Stimulated activated CD4-positive, alpha-beta T cell treated with anti-CD3 and anti-CD28 coated beads, Interleukin-2, amount 100 ng/mL, for 4 hours (primary cell): ENCODE measurements around the gene TBC1D17.

ENCODE experiments used
- DNase-seq: peaks from one replicate; pipeline ENCODE4 v3.0.0-alpha.2; 2020; ENCODE audit warnings: low read depth

Gene TBC1D17

DNA sequence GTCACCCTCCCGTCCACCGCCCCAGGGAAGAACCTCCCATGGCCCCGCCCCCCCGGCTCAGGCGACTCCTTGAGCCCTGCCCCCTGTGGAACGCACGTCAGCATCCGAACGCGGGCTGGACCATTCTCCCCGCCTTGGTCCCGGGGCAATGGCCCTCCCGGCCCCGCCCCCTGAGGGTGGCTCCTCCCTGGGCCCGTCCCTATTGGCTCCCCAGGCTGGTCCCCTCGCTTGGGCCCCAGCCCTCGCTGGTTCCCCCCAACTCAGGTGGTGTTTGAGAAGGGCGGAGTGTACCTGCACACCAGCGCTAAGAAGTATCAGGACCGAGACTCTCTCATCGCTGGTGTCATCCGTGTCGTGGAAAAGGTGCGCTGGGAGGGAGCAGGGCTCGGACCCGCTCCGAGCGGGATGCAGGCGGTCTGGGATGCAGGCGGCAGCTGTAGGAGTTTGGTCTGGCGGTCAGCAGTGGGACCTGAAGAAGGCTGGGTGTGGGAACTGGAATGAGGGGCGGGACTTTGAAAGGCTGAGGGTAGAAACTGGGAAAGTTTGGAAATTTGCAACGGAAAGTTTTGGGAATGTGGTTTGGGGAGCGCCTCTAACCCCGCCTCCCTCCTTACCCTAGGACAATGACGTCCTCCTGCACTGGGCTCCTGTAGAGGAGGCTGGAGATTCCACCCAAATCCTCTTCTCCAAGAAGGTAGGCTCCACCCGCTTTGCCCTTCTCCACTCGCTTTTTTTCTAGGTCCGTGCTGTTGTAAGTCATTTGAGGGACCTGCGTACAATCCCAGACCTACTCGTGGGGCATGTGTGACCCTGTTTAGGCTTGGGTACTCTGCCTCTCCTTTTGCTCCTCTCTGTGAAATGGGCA is 609 bp downstream of the TBC1D17 start:
- DNase-seq: peak; percentile 96

DNA sequence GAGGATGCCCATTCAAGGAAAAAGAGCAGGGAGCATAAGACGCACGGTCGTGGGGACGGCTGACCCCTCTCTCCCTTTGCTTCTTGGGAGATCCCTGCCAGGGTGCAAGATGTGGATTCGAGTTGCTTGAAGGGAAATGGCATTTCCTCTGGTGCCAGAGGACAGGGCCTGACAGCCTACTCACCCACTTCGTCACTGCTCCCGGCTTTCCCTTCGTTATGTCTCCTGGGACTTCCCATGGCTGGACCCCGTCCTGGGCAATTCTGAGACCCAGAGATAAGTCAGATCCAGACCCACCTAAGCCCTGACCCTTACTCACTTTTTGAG is 1.2 kb downstream of the TBC1D17 start:
- no peak for DNase-seq

DNA sequence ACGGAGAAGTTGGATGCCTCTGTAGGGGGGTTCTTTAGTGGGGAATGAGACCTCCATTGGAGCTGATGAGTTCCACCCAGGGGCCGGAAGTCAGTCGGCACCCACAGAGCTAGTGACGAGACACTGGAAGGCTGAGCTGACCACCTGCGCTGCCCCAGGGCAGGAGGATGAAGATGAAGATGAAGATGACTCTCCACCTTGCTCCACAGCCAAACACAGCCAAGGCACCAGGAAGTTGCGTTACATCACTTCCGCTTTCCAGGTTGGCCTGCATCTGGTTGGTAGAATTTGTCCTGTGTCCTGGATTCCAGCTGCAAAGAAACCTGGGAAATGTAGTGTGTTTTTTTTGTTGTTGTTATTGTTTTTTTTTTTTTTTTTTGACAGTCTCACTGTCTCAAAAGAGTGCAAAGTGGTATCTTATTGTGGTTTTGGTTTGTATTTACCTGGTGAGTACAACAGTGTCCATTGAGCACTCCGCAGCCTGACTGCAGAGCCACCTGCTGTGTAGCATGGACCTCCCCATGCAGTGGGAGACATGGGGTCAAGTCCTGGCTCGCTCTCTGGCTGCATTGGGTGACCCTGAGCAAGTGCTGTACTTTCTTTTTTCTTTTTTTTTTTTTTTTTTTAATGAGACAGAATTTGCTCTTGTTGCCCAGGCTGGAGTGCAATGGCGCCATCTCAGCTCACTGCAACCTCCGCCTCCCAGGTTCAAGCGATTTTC is 1.9 kb downstream of the TBC1D17 start:
- no peak for DNase-seq

DNA sequence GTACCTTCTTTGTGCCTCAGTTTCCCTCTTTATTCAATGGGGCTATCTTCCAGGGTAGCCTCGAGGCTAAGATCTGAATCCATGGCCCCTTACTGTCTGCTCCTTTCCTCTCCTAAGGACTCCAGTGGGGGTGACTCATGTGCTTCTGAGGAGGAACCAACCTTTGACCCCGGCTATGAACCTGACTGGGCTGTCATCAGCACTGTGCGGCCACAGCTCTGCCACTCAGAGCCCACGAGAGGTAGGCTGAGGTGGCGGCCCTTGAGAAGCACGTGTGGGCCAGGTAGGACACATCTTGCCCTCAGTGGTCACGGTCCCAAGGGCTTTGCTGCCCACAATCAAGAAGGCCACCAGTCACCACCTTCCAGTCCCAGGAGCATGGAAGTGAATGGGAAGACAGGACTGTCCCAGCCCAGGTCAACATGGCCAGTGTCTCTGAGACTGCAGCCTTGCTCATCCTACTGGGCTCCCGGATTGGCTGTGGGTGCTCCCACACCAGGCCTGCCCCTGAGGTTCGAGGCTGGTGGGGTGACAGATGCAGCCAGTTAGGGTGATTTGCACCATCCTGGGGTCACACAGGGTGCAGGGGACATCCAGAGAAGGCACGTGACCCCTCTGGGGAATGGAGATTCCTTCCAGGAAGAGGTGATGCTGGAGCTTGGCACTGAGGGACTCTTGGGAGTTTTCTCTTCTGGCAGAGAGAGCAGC is 2.8 kb downstream of the TBC1D17 start:
- no peak for DNase-seq

DNA sequence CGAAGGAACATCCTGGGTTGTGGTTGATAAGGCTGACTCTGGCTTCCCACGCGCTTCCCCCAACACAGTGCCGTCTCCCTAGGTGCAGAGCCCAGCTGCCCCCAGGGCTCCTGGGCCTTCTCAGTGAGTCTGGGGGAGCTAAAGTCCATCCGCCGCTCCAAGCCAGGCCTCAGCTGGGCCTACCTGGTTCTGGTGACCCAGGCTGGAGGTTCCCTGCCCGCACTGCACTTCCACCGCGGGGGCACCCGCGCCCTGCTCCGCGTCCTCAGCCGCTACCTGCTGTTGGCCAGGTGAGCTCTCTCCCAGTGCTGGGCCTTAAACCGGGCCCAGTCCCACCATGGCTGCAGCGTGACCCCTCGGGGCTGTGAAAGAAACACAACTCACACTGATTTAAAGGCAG is 3.7 kb downstream of the TBC1D17 start:
- no peak for DNase-seq

DNA sequence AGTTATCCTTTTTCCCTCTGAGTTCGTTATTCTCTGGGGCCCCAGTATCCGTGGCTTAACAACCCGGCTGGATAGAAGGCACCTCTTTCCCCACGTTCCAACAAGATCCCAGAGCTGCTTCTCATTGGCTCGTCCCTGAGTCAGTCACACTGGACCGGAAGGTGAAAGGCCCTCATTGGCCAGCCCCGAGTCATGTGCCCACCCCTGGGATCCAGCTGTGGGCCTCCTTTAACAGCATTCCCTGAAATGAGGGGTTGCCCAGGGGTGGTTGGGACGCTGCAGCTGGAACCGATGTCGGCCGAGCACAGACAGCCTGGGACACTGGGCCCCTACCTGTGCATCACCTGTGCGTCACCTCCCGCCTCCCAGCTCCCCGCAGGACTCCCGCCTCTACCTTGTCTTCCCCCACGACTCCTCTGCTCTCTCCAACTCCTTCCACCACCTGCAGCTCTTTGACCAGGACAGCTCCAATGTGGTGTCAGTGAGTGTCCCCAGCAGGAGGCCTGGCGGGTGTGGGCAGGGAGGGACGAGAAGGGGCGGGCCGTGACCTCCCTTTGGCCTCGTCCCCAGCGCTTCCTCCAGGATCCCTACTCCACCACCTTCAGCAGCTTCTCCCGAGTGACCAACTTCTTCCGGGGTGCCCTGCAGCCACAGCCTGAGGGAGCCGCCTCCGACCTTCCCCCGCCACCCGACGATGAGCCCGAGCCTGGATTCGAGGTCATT is 4.3 kb downstream of the TBC1D17 start:
- DNase-seq: no peak

DNA sequence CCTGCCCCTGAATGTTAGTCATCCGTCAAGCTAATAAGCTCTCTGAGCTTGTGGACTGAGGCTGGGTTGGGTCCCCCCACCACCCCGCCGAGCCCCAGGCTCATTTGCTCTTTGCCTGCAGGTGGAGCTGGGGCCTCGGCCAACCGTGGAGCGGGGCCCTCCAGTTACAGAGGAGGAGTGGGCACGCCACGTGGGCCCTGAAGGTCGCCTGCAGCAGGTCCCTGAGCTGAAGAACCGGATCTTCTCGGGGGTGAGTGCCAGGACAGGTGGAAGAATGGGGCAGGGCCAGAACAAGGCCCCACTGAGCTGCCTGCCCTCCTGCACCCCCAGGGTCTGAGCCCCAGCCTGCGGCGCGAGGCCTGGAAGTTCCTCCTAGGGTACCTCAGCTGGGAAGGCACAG is 5.1 kb downstream of the TBC1D17 start:
- no peak for DNase-seq

DNA sequence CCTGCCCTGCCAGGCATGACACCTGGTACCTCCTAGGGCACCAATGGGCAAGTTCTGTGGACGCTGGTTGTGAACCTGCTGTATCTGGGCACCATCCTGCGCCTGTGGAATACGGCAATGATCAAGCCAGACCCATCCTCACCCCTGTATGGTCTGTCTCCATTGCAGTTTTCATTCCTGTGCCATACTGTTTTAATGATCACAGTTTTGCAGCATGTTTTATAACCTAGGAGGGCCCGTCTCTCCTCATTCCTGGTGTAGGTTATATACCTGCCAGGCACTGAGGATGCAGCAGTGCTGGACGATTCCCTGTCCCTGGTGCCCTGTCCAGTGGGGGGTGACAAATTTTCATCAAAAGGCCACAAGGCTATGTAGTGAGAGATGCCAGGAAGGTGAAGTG is 5.6 kb downstream of the TBC1D17 start:
- no peak for DNase-seq

DNA sequence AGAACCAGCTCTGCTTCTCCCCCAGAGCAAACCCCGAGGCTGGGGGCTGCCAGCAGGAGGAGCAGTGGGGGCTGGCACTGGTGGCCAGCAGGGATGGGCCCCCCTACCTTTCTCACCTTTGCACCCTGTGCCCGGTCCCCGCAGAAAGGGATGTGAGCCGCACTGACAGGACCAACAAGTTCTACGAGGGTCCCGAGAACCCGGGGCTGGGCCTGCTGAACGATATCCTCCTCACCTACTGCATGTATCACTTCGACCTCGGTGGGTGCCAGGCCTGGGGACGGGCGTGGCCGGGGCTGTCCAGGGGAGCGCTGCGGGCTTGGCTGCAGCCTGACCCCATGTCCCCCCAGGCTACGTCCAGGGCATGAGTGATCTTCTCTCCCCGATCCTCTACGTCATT is 6.6 kb downstream of the TBC1D17 start:
- DNase-seq: no peak

DNA sequence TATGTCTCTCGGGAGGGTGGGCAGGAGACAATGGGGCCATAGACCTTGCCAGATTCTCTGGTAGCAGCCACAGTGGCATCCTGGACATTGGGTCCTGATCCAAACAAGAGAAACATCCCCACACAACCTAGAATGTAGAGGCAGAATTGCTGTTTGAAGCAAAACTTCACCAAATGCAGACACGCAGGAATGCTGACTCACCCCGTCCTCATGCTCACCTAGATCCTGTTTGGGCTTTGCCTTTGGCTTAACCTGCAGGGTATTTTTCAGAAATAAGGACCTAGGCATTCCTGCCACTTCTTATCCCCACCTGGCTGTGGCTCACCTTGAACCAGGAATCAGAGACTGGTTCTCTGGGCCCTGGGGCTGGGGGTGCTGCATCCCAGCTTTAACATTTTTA is 7.3 kb downstream of the TBC1D17 start:
- no peak for DNase-seq

DNA sequence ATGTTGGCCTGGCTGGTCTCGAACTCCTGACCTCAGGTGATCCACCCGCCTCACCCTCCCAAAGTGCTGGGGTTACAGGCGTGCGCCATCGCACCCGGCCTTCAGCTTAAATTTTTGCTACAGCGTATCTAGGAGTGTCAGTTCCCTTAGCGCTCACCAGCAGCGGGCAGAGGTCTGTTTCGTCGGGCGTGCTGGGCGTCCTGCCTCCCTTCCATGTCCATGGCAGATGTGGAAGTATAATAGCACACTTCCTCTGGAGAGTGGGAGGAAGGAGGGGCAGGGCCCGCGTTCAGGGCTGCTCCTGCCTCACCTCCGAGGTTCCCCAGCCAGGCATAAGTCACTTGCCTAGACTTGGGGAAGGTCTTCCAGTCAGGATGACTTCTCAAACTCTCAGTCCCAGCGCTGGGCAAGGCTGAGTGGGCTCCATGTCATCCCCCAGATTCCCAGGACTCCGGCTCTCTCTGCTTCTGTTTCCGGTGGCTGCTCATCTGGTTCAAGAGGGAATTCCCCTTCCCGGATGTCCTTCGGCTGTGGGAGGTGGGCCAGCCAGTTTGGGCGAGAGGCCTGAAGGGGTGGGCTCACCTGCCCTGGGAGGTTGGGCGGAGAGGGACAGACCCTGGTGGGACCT is 9.6 kb downstream of the TBC1D17 start:
- DNase-seq: no peak

DNA sequence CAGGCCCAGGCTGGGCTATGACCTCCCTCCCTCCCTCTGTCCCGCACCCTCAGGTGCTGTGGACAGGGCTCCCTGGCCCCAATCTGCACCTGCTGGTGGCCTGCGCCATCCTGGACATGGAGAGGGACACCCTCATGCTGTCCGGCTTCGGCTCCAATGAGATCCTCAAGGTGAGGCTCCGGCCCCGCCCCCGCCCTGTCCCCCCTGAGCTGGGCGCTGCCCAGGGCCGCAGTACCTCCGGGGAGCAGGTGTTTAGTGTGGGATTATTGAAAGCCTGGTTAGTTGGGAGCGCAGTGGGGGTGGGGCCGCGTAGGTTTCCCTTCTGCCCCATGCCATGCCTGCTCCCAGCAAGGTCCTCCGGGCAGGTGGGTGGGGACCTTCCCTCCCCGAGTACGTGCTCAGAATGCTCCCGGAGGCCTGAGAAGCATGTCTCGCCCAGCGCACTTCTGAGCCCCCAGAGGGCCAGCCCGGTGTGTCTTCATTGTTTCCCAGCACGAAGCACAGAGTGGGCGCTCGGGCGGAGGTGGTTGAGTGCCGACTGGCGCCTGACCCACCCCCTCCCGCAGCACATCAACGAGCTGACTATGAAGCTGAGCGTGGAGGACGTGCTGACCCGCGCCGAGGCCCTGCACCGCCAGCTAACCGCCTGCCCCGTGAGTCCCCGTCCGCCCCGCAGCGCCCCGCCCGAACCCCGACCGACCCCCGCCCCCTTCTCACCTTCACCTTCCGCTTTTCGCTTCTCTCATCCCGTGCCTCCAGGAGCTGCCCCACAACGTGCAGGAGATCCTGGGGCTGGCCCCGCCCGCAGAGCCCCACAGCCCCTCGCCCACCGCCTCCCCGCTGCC is 10.4 kb downstream of the TBC1D17 start:
- DNase-seq: no peak

DNA sequence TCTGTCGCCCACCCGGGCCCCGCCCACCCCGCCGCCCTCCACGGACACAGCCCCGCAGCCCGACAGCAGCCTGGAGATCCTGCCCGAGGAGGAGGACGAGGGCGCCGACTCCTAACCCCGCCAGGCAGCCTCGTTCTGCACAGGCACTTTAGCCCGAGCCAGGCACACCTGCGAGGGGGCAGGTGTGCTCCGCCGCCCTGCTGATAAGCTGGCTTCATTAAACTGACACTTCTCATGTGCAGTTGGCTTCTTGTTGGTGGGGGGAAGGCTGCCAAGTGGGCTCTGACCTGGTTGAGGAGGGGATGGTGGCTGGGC is 11.0 kb downstream of the TBC1D17 start:
- DNase-seq: no peak

DNA sequence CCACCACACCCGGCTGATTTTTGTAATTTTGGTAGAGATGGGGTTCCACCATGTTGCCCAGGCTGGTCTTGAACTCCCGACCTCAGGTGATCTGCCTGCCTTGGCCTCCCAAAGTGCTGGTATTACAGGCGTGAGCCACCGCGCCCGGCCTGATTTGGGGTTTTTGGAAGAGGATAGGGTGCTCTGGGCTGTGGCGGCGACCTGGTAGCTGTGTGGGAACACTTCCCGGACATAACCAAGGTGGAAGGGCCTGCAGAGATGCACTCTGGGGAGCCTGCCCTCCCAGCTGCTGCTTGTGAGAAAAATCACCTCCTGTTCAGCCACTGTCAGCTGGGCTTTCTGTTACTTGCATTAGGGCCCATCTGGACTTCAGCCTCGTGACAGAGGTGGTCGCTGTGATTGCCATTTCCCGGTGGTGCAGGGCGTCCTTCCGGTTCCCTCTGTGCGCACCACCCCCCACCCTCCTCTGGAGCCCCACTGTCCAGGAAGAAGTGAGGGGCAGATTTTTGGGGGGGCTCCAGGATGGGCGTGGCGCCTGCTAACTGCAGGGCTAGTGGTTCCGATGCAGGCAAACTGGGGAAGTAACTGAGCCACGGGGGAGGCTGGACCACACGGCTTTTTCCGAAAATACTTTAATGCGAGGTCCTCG is 11.7 kb downstream of the TBC1D17 start:
- no peak for DNase-seq

DNA sequence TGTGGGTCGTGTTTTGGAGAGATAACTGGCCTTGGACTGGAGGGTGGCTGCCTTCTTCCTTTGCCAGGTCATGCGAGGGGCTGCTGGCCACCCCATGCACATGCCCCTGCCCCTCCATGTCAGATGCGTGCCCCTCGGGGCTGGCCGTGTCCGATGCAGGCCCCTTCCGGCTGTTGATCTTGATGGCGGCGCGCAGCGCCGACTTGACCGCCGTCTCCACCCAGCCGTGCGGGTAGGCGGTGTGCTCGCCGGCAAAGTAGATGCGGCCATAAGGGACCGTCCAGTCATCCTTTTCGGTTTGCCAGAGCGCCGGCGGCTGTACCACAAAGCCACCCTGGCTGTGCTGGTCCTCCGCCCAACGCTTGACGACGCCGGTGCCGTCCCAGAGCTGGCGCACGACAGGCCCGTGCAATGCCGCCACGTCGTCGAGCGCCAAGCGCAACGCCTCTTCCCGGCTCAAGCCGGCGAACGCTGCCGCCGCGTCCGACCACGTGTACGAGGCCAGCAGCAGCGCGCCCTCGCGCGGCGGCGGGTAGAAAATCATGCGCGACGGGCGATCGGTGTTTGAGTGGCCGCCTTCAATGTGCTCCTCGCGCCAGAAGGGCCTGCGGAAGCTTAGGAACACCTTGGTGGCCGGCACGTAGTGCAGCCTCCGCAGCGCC is 12.3 kb downstream of the TBC1D17 start:
- DNase-seq: peak; percentile 66

DNA sequence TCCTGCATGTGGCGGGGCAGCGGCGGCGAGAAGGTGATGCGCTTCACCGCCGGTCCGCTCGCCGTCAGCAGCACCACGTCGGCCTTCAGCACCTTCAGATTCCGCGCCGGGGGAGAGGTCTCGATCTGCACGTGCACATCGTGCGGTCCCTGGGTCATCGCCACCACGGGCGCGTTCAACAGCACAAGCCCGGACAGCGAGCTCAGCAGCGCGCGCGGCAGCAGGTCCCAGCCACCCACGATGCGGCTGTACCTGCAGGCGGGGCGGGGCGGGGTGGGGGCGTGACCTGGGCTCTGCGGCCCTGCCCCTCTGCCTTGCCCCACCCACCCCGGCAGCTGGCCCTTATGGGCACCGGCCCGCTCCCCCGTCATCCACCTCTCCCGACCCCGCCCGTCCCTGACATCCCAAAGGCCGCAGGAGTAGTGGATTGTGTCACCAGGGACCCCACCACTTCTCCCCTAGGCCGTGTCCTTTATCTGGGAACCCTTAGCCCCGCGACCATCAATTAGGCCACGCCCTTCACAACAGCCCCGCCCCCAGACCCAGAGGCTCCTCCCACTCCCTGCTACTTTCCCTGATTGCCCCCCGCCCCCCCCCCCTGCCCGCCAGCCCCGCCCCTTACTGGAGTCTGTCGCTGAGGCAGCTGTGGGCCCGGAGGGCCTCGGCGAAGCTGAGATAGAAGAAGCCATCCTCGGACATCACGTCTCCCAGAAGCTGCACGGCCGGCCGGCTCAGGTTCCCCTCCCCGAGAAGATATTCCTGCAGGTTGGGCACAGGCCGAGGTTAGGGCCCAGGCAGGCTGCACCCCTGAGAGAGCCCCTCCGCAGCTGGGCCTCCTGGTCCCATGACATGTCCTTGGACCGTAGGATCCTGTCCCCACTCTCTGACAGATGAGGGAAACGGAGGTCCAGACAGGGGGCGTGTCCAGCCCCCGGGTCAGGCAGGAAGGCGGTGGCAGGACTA is 13.1 kb downstream of the TBC1D17 start:
- DNase-seq: peak; percentile 67

DNA sequence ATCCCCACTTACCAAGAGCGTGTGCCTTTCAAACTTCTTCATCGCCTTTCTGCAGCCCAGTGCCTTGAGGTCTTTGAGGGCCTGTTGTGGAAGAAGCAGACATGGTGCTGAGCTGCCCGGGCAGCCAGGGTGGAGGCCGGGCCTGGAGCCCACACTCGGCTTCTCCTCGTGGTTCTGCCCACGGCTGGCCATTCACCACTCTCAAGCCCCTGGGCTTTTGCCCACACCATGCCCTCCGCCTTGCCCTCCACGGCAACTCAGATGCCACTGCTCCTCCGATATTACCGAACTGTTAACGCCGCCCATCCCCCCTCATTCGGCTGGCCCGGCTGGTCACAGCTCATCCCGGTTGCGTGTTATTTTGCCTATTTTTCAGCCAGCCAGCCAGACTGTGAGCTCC is 13.9 kb downstream of the TBC1D17 start:
- no peak for DNase-seq

DNA sequence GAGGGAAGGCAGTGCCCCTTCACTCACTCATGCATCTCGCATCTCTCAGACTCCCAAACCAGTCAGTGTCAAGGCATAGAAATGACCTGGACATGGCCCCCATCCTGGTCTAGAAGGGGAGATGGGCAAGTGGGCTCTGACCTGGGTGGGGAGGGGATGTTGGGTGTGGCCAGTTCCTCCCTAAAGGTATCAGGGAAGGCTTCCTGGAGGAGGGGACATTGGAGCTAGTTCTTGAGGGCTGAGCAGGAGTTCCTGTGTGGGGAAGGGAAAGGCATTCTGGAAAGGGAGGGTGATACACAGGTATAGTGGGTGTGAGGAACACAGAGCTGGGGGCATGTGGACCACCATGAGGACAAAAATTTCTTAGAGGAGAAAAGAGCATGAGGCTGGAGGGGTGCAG is 15.2 kb downstream of the TBC1D17 start:
- no peak for DNase-seq
